HG02943 (cell line): ENCODE measurements around the gene PACS1.
"Not testable (repeated sequence)": the region's sequence is repeated elsewhere in the genome, so short reads cannot be mapped to it uniquely, and the experiment has no call there.

ENCODE experiments used
- ATAC-seq: cut with Tn5 transposase; IDR thresholded peaks from one replicate; pipeline ENCODE4 v1.9.1; 2021; ENCODE audit warnings: mild to moderate bottlenecking, low read depth, moderate library complexity; ENCODE audit not compliant: unreplicated experiment

PACS1 gene

GRCh38 chr11:66069715-66070603, at the start of gene PACS1:
Gene PACS1, plus strand, starts transcription at chr11:66070272. Its CDS starts 215 bp downstream, at chr11:66070487.
- no peak for ATAC-seq

DNA sequence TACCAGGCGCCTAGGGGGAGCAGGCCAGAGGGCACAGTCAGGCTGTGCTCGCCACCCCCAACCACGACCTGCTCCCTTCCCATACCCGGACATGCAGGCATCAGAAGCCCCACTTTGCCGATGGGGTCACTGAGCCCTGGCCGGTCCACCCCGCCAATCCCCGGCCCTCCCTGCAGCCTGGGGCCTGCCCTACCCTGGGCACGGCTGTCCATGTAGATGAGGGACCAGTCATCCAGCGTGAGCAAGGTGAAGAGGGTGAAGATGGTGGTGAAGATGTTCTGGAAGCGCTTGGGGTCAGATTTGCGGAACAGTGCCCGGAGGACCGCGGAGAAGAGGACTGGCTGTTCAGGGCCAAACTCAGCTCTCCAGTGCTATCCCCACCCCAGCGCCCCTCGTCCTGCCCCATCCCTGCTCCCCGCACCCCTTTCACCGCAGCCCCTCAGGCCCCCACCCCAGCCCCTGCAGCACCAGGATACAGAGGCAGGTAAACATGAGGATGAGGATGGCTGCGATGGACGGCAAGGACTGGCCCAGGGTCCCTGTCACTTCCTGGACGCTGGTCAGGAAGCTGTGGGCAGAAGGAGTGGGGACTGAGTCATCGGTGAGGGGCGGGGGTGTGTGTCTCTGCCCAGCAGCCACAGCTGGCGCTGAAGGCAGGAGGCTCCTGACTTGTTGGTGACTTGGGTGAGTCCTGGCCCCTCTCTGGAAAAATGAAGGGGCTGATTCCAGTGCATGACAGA, 49.3 kb upstream of the PACS1 start:
- ATAC-seq, result no peak

- ATAC-seq, result no peak
These were observed 47.5 kb upstream of the PACS1 start for GRCh38 chr11:66022401-66023185.

DNA sequence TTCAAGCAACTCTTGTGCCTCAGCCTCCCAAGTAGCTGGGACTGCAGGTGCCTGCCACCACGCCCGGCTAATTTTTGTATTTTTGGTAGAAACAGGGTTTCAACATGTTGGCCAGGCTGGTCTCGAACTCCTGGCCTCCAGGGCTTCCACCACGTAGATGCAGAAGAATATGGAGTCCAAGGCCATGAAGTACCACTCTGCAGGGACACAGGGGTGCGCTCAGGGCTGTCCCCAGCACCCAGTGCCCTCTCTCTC, 47.0 kb upstream of the PACS1 start:
- not testable (repeated sequence) for ATAC-seq

- ATAC-seq, result no peak
These were observed 44.0 kb upstream of the PACS1 start, which contains the start of gene CATSPER1 for GRCh38 chr11:66026017-66026529. Gene CATSPER1, minus strand, starts transcription at chr11:66026479. Its CDS starts 100 bp downstream, at chr11:66026379.

DNA sequence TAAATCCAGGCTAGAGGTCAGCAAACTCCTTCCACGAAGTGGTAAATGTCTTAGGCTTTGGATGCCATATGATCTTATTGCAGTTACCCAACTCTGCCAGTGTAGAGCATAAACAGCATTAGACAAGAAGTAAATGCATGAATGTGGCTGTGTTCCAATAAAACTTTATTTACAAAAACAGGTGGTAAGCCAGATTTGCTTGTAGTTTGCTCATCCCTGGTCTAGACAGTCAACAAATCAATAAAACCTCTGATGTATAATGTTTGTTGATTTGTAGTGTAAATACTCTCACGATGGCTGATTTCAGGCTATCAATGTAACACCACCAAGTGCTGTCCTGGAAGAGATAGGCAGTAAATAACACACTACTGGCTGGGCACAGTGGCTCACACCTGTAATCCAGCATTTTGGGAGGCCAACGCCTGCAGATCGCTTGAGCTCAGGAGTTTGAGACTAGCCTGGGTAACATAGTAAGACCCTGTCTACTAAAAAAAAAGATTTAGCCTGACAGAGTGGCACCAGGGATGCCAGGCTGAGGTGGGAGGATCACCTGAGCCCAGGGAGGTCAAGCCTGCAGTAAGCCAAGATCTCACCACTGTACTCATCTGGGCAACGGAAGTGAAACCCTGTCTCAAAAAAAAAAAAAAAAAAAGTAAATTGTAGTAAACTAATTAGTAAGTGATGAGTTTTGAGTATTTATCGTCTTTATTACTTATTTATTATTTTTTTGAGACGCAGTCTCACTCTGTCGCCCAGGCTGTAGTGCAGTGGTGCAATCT, 36.9 kb upstream of the PACS1 start:
- ATAC-seq, result no peak

- ATAC-seq, result no peak
These were observed 34.3 kb upstream of the PACS1 start for GRCh38 chr11:66035653-66036333.

- ATAC-seq, result no peak
These were observed 33.8 kb upstream of the PACS1 start for GRCh38 chr11:66036334-66036710.

DNA sequence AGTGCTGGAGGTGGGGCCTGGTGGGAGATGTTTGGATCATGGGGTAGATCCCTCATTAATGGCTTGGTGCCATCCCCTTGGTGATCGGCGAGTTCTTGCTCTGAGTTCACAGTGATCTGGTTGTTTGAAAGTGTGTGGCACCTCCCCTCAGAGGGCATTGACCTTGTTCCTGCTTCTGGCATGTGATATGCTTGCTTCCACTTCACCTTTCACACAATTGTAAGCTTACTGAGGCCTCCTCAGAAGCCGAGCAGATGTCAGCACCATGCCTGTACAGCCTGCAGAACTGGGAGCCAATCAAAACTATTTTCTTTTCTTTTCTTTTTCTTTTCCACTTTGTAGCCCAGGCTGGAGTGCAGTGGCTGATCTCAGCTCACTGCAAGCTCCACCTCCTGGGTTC, 32.7 kb upstream of the PACS1 start:
- no peak for ATAC-seq

DNA sequence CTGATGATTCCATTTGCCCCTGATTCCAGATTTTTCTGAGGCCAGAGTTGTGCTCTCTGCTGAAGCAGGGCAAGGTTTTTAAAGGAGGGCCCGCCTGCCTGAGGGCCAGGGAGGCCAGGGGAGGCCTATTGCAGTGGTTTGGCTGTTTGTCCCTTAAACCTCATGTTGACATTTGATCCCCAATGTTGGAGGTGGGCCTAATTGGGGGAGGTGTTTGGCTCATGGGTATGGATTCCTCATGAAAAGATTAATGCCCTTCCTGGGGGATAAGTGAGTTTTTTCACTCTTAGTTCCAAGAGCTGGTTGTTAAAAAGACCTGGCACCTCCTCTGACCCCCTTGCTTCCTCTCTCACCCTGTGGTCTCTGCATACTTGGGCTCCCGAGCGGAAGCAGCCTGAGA, 30.3 kb upstream of the PACS1 start:
- ATAC-seq, result no peak

GRCh38 chr11:66042227-66042995, 27.7 kb upstream of the PACS1 start:
- no peak for ATAC-seq

DNA sequence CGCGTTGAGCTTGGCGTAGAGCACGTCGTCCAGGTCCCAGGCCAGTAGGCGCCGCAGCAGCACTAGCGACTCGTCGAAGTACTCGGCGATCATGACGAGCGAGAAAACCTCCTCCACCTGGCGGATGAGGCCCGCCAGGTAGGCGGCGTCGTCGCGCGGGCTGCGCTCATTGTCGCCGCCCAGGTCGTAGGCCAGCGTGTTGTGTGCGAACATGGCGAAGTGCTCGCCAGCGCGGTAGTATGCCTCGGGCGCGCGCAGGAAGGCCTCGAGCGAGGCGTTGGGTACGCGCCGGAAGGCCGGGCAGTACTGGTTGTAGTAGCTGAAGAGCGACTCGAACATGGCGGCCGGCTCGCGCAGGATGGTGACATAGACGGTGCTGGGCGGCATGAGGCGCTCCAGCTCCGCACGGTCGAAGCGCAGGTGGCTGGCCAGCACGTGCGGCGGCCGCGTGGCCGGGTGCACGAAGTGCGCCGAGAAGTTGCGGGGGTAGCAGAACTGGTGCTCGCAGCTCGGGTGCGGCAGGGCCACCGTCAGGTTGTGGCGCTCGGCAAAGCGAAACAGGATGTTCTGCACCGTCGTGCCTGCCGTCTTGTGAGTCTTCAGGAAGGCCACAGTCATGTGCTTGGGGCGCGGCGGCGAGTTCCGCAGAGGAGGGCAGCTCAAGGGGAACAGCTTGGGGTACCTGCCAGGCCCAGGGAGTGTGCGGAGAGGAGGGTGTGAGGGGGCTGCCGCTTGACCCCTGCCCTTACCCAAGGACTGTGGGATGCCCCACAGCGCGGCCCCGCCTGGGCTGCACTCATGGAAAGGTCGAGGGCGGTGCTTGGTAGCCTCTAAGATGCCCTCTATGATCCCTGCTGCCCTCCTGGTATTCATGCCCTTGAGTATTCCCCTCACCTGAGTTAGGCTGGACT, 26.8 kb upstream of the PACS1 start:
- ATAC-seq, result no peak

GRCh38 chr11:66044757-66045156, 25.3 kb upstream of the PACS1 start:
- no peak for ATAC-seq

DNA sequence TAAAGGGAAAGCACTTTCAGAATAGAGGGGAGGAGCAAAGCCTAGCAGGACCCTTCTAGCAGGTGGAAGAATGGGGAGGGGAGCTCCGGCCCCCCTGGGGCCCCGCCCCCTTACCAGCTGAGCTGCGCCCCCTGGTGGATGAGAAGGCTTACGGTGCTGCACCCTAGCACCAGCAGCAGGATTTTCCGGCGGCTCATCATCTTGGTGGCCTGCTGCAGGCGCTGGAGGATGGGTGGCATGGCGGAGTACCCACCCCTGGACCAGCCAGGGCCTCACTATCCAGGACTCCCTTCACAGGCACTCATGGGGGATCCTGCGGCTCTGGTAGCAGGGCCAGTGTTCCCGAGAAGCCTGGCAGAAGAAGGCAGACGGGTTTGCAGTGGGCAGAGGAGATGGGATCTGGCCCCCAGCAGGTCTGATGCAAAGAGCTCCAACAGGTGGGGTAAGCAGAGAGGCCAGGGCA, 24.9 kb upstream of the PACS1 start:
- ATAC-seq, result no peak

- ATAC-seq, result no peak
These were observed 23.2 kb upstream of the PACS1 start for GRCh38 chr11:66046901-66047300.

- no peak for ATAC-seq
These were observed 22.3 kb upstream of the PACS1 start for GRCh38 chr11:66047541-66048365.
